Activated T-cell treated with anti-CD3 and anti-CD28 coated beads for 4 hours (primary cell): ENCODE results near the gene ACTL9.
A peak's percentile ranks its signal among the peaks of the same experiment; 100 is the strongest.
"Not testable (repeated sequence)": the region's sequence is repeated elsewhere in the genome, so short reads cannot be mapped to it uniquely, and the experiment has no call there.

ENCODE experiments used
- DNase-seq: peaks from one replicate; pipeline ENCODE4 v3.0.0-alpha.2; 2020

ACTL9 gene, protein sequence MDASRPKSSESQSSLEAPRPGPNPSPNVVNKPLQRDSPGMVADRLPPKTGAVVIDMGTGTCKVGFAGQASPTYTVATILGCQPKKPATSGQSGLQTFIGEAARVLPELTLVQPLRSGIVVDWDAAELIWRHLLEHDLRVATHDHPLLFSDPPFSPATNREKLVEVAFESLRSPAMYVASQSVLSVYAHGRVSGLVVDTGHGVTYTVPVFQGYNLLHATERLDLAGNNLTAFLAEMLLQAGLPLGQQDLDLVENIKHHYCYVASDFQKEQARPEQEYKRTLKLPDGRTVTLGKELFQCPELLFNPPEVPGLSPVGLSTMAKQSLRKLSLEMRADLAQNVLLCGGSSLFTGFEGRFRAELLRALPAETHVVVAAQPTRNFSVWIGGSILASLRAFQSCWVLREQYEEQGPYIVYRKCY

GRCh38 chr19:8698433-8699063, at the start of gene ACTL9:
Gene ACTL9 (minus strand): TSS chr19:8698795. CDS start chr19:8698701, 94 bp downstream.
- DNase-seq: no peak

GRCh38 chr19:8739291-8740065, 40.9 kb upstream of the ACTL9 start:
- not testable (repeated sequence) for DNase-seq

DNA sequence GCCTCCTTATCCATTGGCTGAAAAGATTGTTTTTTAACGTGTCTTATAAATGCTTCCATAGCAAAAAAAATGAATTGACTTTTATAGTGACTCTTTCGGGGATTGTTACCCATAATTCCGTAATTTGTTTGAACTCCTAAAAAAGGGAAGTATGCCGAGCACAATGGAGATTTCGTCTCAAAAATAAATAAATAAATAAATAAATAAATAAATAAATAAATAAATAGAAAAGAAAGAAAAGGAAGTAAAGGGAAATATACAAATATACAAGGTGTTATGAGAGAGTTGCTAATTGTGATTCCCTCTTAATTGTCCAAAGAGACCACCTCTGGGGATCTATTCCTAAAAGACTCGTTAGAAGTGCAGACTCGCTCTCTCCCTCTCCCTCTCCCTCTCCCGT, 39.8 kb upstream of the ACTL9 start:
- DNase-seq: no peak

GRCh38 chr19:8731428-8732169, 33.0 kb upstream of the ACTL9 start:
- DNase-seq: no peak

DNA sequence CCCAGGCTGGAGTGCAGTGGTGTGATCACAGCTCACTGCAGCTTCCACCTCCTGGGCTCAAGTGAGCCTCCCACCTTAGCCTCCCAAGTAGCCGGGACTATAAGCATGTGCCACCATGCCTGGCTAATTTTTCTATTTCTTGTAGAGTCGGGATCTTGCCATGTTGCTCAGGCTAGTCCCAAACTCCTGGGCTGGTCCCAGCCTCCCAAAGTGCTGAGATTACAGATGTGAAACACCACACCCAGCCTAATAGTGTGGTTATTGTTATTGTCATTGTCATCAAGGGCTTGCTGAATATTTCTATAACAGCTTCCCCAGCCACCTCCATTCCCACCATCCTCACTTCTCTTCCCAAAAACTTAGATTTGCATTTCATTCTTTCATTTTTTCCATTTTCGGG, 25.7 kb upstream of the ACTL9 start:
- no peak for DNase-seq

- no peak for DNase-seq
These were observed 23.4 kb upstream of the ACTL9 start for GRCh38 chr19:8722032-8722431.

GRCh38 chr19:8721334-8721733, 22.7 kb upstream of the ACTL9 start, which contains the start of gene OR2Z1:
Gene OR2Z1 (plus strand): TSS chr19:8721634. CDS start chr19:8731029, 9,395 bp downstream.
- no peak for DNase-seq

DNA sequence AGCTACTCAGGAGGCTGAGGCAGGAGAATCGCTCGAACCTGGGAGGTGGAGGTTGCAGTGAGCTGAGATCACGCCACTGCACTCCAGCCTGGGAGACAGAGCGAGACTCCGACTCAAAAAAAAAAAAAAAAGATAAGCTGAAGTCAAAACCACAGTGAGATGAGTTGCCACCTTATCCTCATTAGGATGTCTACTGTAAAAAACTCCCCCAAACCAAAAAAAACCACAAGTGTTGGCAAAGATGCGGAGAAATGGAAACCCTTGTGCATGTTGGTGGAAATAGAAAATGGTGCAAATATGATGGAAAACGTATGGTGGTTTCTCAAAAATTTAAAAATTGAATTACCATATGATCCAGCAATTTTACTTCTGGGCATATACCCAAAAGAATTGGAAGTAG, 11.7 kb upstream of the ACTL9 start:
- DNase-seq: not testable (repeated sequence)

DNA sequence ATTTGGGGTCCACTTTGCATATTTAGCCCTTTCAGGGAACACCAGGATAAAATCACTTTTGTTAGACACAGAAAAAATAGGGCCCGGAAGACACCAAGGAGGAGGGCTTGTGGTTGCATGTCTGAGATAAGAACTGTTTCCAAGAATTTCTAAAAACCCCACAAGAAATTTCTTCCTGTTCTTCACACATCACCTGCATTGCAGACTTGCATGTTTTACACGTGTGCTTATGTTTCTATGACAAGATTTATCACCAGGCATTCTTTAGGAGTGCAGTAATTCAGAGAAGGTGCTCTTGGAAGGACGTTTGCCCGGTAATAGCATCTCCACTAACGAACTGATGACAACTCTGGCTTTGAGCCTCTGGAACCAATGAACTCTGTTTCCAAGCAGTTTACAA, 7.1 kb upstream of the ACTL9 start:
- no peak for DNase-seq

DNA sequence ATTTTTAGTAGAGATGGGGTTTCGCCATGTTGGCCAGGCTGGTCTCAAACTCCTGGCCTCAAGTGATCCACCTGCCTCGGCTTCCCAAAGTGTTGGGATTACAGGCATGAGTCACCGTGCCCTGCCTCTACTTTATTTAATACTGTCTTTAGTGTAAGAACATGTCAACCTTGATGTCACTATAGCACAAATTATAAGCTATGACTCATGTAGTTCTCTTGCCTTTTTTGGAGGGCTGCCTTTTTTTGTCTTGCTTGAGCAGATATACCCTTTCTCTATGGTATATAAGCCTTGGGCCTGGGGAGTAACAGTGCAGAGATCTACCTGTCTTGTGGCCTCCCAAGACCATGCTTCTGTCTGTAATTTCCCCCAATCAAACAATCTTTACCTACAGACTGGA, 6.7 kb upstream of the ACTL9 start:
- DNase-seq: not testable (repeated sequence)

DNA sequence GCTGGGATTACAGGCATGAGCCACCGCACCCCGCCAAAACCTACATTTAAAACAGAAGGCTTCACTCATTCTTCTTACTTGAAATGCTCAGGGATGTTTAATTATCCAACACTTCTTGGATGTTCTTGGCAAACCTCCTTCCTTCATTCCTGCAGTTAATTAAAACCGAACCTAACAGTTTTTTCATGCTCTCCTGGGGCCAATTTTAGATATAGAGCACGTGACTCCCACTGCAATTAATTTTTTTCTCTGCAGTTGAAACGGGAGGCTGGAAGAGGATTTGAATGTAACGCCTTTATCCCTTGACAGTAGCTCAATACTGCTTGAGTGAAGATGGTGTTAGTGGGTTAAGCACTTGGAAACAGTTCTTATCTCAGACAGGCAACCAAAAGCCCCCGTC, 4.6 kb upstream of the ACTL9 start:
- no peak for DNase-seq

DNA sequence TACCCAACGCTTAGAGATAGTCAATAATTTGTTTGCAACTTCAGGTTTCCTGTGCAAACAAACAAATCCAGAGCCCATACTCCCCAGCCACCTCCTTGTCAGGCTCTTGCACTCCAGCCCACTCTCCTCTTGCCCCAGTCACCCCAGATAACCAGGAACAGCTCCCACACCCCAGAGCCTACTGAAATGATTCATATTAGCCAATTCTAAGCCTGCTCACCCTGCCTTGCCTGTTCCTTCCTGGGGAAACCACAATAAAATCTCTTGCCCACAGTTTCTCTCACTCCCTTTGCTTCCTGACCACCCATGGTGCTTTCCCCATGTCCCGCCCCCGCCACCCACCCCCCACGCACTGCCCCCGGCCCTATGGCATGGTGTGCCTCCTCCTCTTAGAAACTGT, 3.8 kb upstream of the ACTL9 start:
- peak; percentile 33 for DNase-seq

DNA sequence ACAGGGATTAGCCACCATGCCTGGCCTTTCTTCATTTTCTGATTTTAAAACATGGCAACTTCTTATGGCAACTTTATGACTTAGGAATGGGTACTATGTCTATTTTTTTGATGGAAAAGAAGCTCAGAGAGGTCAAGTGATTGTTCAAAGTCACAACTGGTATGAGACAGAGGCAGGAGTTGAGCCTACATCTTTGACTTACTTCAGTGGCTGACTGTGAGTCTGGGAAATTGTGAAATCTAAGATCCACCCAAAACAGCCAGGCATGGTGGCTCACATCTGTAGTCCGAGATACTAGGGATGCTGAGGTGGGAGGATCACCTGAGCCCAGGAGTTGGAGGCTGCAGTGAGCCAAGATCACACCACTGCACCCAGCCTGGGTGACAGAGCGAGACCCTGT, 2.4 kb upstream of the ACTL9 start:
- no peak for DNase-seq

DNA sequence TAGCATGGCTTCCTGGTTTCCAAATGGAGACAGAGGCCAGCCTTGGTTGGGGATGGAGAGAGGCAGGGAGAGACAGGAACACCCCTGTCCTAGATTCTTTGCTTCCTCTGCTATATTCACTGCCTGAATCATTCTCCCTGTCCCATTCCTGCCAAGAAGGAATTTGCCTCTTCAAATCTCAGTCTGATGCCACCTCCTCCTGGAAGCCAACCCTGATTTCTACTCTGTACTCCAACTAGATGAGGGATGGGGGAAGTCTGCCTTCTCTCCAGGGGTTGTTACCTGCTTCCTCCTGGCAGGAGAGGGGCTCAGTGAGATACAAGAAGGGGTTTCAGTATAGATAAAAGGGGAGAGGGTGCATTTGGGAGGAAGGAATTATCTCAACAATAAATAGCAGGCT, 1.3 kb upstream of the ACTL9 start:
- DNase-seq: no peak

- DNase-seq: no peak
These were observed 743 bp downstream of the ACTL9 start for GRCh38 chr19:8697671-8698432.

- no peak for DNase-seq
These were observed 1.6 kb downstream of the ACTL9 start for GRCh38 chr19:8696993-8697392.

DNA sequence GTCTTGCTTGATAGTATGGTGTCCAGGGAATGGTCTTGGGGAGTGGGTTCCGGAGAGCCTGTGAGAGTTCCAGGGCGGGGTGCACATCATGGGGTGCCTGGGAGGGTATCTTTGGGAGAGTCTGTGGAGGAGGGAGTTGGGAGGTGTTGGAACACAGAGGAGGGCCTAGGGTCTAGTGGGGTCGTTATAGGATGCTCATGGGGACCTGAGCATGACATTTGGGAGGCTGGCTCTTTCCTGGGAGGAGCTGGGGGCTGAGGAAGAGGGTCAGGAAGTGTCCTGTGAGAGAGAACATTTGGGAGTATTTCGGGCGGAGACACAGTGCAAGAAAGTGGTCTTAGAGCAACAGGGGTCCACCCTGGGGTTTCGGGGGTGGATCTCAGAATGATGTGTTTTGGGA, 2.7 kb downstream of the ACTL9 start:
- no peak for DNase-seq

- no peak for DNase-seq
These were observed 3.1 kb downstream of the ACTL9 start for GRCh38 chr19:8695501-8695900.

DNA sequence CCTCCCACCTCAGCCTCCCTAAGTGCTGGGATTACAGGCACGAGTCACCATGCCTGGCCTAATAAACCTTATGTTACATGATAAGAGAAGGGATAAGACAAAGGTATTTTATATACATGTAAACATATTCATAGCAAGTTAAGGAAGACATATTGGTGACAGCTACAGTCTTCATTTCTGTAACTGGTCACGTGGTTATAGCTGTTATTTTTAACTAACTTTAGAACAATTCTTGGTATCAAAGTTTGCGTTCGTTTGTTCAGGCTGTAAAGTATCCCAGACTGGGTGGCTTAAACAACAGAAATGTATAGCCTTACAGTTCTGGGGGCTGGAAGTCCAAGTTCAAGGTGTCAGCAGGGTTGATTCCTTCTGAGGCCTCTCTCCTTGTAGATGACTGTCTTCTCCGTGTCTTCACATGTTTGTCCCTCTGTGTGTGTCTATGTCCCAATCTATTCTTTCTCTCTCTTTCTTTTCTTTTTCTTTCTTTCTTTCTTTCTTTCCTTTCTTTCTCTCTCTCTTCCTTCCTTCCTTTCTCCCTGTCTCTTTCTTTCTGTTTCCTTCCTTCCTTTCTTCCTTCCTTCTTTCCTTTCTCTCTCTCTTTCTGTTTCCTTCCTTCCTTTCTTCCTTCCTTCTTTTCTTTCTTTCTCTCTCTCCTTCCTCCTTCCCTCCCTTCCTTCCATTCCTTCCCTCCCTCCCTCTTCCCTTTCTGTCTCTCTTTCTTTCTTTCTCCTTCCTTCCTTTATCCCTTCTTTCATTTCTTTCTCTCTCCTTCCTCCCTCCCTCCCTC, 7.6 kb downstream of the ACTL9 start:
- no peak for DNase-seq

GRCh38 chr19:8688930-8689329, 9.7 kb downstream of the ACTL9 start:
- no peak for DNase-seq

DNA sequence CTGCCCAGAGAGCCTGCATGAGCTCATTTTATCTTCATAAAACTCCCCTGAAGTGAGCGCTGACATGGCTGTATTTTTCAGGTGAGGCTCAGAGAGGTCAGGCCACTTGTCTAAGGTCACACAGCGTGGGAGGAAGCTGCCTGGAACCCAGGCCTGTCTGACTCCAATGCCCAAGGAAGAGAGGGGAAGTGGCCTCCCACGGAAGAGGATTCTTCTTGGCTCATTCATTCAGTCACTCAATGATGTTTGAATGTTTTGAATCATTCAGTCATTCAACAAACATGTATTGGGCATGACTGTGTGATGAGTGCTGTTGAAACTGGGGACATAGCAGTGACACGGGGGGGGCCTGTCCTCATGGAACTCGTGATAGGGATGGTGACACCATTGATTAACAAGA, 12.0 kb downstream of the ACTL9 start:
- DNase-seq: no peak
